VCaP (cell line): ENCODE measurements around the gene WNT9A.

Experiments
- H3K27ac ChIP-seq: fragments of 450-650 bp; 2 replicates; pipeline ENCODE4 v1.5.1; 2017
- CTCF ChIP-seq: fragments of 450-650 bp; conservative IDR thresholded peaks from 2 replicates; pipeline ENCODE4 v1.5.1; 2017; ENCODE audit warnings: mild to moderate bottlenecking, moderate library complexity

The WNT9A gene

GRCh38 chr1:227897704-227898438 is 49.9 kb downstream of the WNT9A start:
- no peak for TF ChIP-seq CTCF

GRCh38 chr1:227896710-227897655 is 50.7 kb downstream of the WNT9A start:
- TF ChIP-seq CTCF, result no peak
- no peak overlapping the region for H3K27ac ChIP-seq

More at GRCh38 chr1:227897704-227898438, 49.9 kb downstream of the WNT9A start:
- H3K27ac ChIP-seq, result no peak overlapping the region

DNA sequence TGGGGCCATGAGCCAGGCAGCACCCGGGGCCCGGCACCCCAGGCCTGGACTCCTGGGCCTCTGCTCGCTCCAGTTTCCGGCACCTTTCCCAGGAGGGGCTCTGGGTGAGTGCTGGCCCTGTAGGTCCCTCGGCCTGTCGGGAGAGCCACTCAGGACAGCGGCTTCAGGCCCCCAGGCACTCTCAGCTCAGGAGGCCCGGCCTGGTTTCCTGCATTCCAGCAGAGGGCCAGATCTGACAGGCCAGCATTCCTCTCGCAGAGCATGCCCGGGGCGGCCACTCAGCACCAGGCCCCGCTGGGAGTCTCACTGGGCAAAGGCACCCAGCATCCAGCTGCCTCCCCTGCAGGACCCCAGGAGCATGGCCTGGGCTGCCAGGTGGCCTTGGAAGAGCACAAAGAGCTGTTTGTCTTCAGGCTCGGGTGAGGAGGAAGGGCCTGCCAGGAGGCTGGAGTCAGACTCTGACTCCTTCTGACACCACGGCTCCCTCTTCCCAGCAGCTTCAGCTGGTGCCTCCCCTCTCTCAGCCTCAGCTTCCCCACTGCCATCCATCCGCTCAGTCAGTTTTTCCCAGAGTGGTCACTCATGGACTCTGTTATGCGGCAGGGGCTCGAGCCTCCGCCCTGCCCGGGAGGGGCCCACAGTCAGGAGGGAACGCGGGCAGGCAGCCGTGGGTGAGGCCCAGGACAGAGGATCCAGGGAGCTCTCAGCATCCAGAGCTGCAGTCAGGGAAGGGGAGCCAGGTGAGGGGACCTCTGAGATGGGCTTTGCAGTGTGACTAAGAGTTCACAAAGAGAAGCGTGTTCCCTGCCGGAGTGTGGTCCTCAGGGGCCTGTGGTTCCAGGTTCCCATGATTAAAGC is 51.7 kb downstream of the WNT9A start:
- no peak overlapping the region for H3K27ac ChIP-seq
- no peak for TF ChIP-seq CTCF

GRCh38 chr1:227894831-227895451 is 52.8 kb downstream of the WNT9A start:
- no peak for TF ChIP-seq CTCF
- no peak overlapping the region for H3K27ac ChIP-seq

GRCh38 chr1:227893949-227894721 is 53.6 kb downstream of the WNT9A start:
- no peak overlapping the region for H3K27ac ChIP-seq
- no peak for TF ChIP-seq CTCF

DNA sequence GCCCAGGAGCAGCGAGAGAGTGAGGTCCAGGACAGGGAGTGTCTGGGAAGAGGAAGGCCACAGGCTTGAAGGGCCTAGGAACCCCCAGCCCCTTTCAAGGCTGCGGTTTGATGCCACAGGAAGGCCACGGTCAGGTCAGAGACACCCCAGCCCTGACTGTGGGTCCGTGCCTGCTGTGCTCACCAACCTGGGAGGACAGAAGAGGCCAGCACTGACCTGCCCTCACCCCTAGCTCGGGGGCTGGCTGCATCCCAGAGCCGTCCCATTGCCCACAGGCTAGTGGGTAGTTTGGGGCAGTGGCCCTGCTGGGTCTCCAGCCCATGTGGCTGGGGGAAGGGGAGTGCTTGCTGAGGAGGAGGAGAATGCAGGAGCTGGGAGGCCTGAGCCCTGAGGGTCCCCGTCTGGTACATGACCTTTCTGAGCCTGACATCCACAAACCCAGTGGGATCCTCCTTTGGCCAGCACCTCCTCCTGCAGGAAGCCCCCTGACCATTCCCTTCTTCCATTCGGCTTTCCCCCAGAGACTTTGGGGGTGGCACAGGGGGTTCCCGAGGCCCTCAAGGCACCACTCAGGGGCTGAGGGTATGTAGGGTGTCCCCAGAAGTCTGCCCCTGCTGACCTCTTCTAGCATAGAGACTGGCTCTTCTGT is 54.3 kb downstream of the WNT9A start:
- TF ChIP-seq CTCF, result no peak
- no peak overlapping the region for H3K27ac ChIP-seq
